IPS-NIHi7 (cell line): ENCODE results near the gene MXRA7.
A peak's percentile ranks its signal among the peaks of the same experiment; 100 is the strongest.

ENCODE experiments used
- DNase-seq: peaks from one replicate; pipeline ENCODE4 v3.0.0; 2012; ENCODE audit warnings: mixed read lengths; ENCODE audit errors: extremely low spot score

Gene MXRA7

DNA sequence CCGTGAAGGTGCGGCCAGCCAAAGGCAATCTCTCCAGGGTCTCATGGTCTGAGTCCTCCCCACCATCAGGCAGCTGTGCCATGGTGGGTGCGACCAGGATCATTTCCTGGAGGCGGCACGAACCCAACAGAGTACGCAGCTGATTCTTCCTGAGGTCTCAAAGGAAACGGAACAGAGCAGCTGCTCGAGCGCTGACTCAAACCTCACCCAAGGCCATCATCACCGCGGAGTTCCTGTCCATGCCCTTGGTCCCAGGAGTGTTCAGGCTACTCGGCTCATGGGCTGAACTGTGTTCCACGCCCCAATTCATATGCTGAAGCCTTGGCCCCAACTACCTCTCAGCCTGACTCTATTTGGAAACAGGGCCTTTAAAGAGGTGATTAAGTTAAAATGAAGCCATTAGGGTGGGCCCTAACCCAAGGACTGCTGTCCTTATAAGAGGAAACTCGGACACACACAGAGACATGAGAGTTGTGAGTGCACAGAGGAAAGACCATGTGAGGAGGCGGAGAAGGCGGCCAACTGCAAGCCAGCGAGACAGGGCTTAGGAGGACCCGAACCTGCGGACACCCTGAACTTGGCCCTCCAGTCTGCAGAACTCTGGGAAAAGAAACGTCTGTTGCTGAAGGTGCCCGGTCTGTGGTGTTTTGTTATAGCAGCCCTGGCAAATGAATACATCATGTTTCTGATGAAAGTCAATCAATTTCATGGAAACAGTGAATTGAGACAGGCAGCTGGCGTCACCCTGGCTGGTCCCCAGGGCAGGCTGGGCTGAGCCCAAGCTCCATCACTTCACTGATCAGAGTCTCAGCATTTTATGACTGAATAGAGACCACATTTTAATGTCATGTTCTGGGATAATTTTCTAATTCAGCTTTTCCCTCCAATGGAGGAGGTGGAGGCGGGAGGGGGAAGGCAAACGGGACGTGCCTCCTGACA lies 13.7 kb downstream of the MXRA7 start:
- no peak for DNase-seq

DNA sequence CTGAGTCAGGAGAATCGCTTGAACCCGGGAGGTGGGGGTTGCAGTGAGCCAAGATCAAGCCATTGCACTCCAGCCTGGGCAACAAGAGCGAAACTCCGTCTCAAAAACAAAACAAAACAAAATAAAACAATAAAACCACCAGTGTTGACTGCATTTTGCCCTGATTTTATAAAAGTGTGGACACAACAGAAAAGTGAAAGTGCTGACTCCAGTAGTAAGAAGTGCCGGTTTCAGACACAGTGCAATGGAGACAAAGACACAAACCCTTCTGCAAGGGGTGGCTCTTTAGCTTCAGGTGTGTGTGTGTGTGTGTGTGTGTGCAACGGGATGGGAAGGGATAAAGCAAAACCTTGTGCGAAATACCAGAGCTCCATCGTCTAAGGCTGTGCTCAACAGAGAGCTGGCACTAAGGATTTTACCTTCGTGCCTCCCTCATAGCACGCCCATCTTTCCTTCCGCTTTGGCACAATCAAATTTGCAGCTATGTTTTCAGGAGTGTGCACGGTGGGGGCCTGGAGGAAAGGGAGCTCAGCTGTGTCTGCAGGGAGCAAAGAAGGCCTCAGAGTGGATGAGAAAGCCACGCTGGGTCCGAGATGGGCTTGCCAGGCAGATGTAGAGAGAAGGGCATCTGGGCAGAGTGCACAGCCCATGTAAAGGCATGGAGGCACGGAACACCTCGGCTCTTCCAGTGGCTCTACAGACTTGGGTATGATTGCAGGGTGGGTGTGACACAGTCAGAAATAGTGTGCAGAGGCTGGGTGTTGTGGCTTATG lies 15.5 kb downstream of the MXRA7 start:
- DNase-seq = no peak

DNA sequence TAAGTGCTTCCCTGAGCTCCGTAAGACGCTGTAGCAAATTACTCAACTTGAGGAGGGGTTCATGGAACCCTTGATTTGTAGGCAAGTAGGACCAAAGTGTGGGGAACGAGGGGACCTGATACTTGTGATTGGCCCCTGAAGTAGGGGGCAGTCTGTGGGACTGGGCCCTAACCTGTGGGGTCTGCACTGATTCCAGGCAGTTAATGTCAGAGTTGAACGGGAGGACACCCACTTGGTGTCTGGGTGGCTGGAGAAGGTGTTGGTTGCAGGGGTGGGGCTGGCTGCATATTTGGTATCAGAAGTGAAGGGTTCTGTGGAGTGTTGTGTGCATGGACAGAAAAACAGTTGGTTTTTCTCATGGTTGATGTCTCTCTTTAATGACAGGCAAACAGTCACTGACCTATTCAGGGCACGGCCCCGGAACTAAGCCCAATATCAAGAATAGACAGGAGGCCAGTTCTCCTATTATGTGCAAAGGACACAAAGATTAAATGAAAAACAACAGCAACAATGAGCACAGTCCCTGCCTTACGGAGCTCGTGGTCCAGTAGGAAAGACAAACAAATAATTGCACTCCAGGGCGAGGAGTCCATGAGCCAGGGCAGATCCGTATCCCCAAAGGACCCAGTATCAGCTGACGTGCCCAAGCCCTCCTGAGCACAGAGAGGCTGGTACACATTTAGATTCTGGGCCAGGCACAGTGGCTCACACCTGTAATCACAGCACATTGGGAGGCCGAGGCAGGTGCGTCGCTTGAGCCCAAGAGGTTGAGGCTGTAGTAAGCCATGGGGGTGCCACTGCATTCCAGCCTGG lies 19.2 kb downstream of the MXRA7 start:
- DNase-seq = no peak

GRCh38 chr17:76690596-76691280 lies 20.0 kb downstream of the MXRA7 start:
- no peak for DNase-seq

DNA sequence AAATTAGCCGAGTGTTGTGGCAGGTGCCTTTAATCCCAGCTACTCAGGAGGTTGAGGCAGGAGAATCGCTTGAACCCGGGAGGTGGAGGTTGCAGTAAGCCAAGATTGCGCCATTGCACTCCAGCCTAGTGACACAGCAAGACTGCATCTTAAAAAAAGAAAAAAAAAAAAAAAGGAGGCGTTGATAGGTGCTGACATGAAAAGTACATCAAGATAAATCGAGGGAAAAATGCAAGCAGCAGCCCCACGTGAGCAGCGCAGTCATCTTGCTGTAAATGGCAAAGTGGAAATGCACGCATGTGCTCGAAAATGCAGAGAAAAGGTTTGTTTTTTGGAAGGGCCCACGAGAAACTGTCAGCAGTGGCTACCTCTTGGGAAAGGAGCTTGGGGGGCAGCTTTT lies 20.9 kb downstream of the MXRA7 start:
- DNase-seq = no peak

GRCh38 chr17:76688165-76688622 lies 22.6 kb downstream of the MXRA7 start:
- no peak for DNase-seq

- peak; percentile 3 for DNase-seq
Measured at GRCh38 chr17:76687298-76688164, 23.2 kb downstream of the MXRA7 start.

- DNase-seq = peak; percentile 4
Measured at GRCh38 chr17:76686538-76687297, 24.0 kb downstream of the MXRA7 start.

DNA sequence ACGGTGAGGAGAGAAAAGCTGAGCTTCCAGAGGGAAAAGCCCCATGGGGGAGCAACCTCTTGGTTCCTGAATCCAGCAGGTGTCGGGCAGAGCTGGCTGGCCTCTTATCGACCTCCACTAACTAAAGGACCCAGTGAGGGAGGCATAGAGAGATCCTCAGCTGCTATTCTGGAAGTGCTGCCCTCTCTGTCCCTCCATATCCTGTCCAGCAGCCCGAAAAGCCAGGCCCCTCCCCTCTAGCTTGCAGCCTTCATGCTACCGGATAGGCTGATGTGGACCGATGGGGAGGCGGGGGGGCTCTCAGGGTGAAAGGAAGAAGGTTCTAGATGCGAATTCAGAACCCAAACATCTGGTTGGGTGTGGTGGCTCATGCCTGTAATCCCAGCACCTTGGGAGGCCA lies 24.9 kb downstream of the MXRA7 start:
- peak; percentile 7 for DNase-seq

- DNase-seq = peak; percentile 7
Measured at GRCh38 chr17:76685366-76685765, 25.4 kb downstream of the MXRA7 start.

DNA sequence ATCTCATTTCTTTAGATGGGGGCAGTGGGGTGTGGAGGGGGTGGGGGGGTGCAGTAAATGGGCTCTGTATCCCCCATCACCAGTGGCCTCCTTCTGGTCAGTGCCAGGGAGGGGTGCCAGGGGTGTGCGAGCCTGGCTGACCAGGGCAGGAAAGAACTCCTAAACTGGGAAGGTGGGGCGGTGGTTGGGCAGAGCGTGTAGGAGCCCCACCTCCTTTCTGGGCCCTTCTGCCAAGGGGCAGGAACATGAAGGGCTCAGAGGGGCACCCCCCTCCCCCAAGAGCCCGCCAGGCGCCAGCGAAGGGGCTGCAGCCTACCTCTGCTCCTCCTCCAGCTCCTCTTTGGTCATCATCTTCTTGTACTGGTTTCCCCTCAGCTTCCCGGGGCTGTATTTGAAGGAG lies 26.0 kb downstream of the MXRA7 start:
- DNase-seq = peak; percentile 3

- DNase-seq = peak; percentile 5
Measured at GRCh38 chr17:76683921-76684745, 26.6 kb downstream of the MXRA7 start.

- DNase-seq = peak; percentile 65
Measured at GRCh38 chr17:76683011-76683755, 27.6 kb downstream of the MXRA7 start.

DNA sequence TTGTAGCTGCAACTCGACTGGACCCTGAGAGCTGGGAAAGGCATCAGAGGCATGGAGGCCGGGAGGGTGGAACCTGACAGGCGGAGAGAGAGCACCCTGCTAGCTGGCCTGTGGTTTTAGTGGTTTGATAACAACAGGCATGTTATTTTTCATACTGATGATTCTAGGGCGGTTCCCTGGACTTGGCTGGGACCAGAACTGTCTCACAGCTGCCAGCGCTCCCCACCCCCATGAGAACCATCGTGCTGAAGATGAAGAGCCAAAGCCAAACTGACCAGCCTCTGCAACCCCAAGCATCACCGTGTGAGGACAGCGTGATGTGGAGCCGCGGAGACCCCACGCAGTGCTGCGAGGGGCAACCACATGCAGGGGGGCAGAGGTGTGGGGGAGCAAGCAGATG lies 28.5 kb downstream of the MXRA7 start:
- no peak for DNase-seq

DNA sequence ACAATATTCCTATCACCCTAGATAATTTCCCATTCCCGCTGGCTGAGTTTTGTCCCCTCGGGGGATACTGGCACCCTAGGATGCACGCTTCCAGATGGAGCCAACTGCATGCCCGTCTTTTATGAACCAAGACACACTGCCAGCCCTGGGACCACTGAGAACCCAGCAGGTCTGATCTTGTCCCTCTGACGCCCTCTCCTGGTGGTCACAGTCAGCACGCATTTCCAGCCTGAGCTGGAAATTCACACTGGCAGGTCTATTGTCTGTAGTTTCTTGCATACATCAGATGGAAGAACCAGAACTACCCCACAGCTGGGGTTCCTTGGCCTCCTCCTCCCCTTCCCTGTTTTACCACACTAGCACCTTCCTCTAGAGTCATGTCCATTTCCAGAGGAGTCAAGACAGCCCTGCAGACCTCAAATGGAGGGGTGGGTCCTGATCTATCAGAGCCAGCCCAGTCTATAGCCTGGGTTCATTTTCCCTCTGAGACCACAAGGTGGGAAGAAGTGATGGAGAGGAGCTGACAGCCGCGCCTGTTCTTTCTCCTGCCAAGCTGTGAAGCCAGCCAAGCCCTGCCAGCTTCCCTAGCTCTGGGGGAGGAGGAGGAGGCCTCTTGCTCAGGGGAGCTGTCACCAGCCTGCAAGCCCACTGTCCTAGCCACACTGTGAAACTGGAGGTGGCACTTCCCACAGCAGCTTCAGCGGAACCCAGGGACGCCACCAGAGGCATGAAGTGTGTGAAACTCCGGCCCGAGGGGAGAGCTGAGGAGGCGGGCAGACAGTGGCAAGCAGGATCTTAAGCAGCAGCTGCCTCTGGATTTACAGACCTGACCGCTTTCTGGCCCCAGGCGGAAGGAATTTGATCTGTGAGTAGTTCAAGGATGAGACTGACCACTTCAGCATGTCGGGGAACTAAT lies 29.3 kb downstream of the MXRA7 start:
- DNase-seq = peak; percentile 82

DNA sequence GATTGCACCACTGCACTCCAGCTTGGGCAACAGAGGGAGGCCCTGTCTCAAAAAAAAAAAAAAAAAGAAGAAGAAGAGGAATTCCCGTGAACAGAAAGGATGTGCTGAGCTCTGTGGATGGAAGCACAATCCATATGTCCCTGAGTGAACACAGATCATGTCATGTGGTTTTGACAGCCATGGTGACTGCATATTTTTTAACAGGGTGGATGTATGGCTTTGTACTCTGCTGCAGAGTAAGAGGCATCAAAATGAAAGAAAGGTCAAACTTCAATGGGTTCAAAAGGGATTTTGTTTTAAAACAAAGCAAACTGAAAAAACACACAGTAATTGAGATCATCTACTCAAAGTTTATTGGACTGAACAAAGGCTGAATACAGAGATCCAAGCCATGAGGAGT lies 31.5 kb downstream of the MXRA7 start:
- no peak for DNase-seq

GRCh38 chr17:76678330-76678729 lies 32.4 kb downstream of the MXRA7 start:
- DNase-seq = no peak
